ENCODE results near the gene FGD2. TPM values are rescaled to one million over a fixed set of nuclear protein-coding genes. Genes with fewer than 3 reads are reported as not detected.
"Not testable (repeated sequence)": the region's sequence is repeated elsewhere in the genome, so short reads cannot be mapped to it uniquely, and the experiment has no call there.

Gene FGD2
- total RNA-seq, 2 experiments from 2014 or later: 1.5 to 2.1 TPM

DNA sequence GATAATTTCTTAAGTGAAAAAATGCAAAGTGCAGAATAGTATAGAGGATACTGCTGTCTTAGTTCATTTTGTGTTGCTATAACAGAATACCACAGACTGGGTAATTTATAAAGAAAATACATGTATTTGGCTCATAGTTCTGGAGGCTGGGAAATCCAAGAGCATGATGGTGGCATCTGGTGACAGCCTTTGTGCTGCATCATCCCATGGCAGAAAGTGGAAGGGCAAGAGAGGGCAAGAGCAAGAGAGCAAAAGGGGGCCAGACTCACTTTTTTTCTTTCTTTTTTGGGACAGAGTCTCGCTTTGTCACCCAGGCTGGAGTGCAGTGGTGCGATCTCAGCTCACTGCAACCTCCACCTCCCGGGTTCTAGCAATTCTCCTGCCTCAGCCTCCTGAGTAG lies 37.6 kb downstream of the FGD2 start:
- H3K4me1 Mint-ChIP-seq: peaks cover 62% of the 10 kb centered on the region
- H3K4me3 Mint-ChIP-seq; H3K36me3 Mint-ChIP-seq (ENCODE audit: low read depth); H3K27me3 Mint-ChIP-seq; H3K9me3 Mint-ChIP-seq; DNase-seq; H3K27ac Mint-ChIP-seq; POLR2A ChIA-PET: not testable (repeated sequence)
- CTCF ChIA-PET: interaction anchor here (0.6 to 25.7 kb wide), 2 partner anchors 13 to 155 kb away, joined by 5 to 439 read pairs; no protein-coding TSS in a partner anchor

GRCh38 chr6:37047346-37047688 lies 41.9 kb downstream of the FGD2 start:
- ChIA-PET CTCF (interaction anchor here (0.6 to 25.7 kb wide), 6 partner anchors 18 to 363 kb away, joined by 3 to 439 read pairs (median 38); partner anchors contain the start of gene PIM1), POLR2A (interaction anchor here (0.7 kb wide), 1 partner anchor 126 kb away, joined by 5 read pairs; no protein-coding TSS in a partner anchor)
- Mint-ChIP-seq H3K4me3 (no peak overlapping the region), H3K27ac (peak overlapping the region; percentile 92), H3K9me3 (no peaks in the 10 kb centered on the region), H3K4me1 (peaks cover 74% of the 10 kb centered on the region), H3K27me3 (no peaks in the 10 kb centered on the region), H3K36me3 (ENCODE audit: low read depth) (peaks cover 9% of the 10 kb centered on the region)
- no peak for DNase-seq

DNA sequence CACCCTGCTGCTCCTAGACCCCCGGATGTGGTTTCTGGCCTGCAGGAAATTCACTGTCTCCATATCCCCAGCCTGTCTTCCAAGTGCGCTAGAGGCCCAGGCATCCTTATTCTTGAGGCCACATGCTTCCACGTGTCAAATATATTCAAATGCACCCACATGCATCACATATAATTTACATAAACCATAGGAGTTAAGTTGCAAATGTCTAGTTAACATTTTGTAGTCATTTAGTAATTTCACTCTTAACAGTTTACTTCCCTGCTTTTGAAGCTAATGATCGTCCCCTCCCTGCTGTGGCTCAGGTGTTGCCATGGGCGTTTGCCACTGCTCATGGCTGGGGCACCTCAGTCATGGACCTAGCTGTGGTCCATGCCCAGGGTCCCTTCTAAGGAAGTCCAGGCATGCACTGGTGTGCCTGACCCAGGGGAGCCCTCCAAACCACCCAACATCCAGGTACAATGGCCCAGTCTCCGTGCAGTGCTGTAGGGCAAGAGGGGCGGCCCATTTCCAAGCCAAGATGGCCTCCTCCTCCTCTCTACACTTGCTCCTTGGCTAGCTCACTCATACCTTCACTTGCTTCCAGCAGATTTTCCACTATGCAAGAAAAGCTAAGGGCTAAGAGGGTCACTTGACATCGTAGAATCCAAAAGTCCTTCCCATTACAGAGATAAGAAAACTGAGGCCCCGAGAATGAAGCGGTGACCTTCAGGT lies 42.4 kb downstream of the FGD2 start:
- Mint-ChIP-seq H3K27ac (peak overlapping the region; percentile 92), H3K4me1 (peaks cover 78% of the 10 kb centered on the region), H3K27me3 (no peaks in the 10 kb centered on the region), H3K9me3 (no peaks in the 10 kb centered on the region), H3K36me3 (ENCODE audit: low read depth) (peaks cover 9% of the 10 kb centered on the region), H3K4me3 (peak overlapping the region; percentile 35)
- POLR2A ChIA-PET: interaction anchor here (1.6 kb wide), 1 partner anchor 124 kb away, joined by 8 read pairs; no protein-coding TSS in a partner anchor
- DNase-seq: no peak
- CTCF ChIA-PET: interaction anchor here (0.8 to 25.7 kb wide), 7 partner anchors 18 to 362 kb away, joined by 3 to 439 read pairs (median 5); partner anchors contain the start of gene PIM1

DNA sequence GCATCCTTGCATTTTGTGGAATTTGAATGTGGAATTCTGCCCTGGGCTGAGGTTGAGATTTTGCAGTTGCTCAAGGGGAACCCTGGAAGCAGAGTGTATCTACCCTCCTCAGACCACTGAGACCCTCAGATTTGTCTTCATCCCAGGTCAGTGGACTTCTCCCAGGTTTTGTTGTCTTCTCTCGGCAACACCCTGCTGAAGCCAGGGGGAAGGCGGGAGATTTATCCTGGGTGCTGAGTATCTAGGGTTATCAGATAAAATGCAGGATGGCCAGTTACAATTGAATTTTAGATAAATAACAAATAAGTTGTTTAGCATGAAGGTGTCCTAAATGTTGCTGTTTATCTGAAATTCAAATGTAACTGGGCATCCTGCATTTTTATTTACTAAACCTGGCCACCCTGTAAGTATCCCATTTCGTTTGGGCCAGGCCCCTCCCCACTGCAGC lies 43.0 kb downstream of the FGD2 start:
- H3K4me1 Mint-ChIP-seq: peaks cover 78% of the 10 kb centered on the region
- H3K36me3 Mint-ChIP-seq (ENCODE audit: low read depth): peaks cover 7% of the 10 kb centered on the region
- H3K9me3 Mint-ChIP-seq: no peaks in the 10 kb centered on the region

DNA sequence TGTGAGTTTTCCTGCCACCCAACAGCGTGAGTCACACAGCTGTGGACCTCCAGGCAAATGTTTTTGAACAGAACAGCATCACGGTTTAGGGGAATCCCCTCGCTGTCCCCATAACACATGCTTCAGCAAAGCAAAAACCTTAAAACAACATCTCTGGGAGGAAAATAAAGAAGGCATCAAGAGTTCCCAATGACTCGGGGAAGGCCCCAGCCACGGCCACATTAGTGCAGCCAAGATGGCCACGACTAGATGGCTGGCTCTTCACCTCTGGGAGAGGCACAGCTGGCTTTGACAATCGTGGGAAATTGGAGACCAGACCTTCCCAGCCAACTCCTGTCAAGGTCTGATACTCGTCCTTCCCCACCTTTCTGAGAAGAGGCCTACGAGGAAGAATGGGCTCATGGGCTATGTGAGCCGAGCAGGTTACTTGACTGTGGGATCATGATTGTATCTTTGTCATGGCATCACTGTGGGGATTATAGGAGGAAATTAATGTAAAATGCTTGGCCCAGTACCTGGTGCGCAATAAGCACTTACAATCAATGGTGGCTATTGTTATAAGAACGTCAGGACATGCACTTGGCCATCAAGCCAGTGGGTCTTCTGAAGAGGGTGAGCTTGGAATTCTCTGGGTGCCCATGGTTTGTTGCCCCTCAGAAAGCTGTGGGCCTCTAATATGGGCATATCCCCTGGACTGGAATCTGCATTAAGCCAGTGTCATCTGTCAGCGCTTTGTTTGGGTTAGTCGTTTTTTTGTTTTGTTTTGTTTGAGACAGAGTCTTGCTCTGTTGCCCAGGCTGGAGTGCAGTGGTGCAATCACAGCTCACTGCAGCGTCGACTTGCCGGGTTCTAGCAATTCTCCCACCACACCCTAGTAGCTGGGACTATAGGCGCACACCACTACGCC lies 43.6 kb downstream of the FGD2 start:
- CTCF ChIA-PET: interaction anchor here (0.6 to 25.7 kb wide), 9 partner anchors 19 to 193 kb away, joined by 3 to 439 read pairs (median 5); partner anchors contain the start of gene PIM1
- H3K27ac Mint-ChIP-seq: peak overlapping the region; percentile 92
- peaks cover 7% of the 10 kb centered on the region for H3K36me3 Mint-ChIP-seq (ENCODE audit: low read depth)
- DNase-seq: peak; percentile 80
- peak overlapping the region; percentile 76 for H3K4me3 Mint-ChIP-seq
- no peaks in the 10 kb centered on the region for H3K9me3 Mint-ChIP-seq
- H3K4me1 Mint-ChIP-seq: peaks cover 76% of the 10 kb centered on the region
- H3K27me3 Mint-ChIP-seq: no peaks in the 10 kb centered on the region
- POLR2A ChIA-PET: interaction anchor here (0.6 to 1.6 kb wide), 4 partner anchors 121 to 161 kb away, joined by 5 to 10 read pairs (median 8); partner anchors contain the start of gene PIM1

More for the DNA sequence above, 43.0 kb downstream of the FGD2 start:
- H3K4me3 Mint-ChIP-seq: peak overlapping the region; percentile 76
- H3K27me3 Mint-ChIP-seq: no peaks in the 10 kb centered on the region
- no peak for DNase-seq
- H3K27ac Mint-ChIP-seq: peak overlapping the region; percentile 92
- ChIA-PET CTCF (interaction anchor here (0.6 to 25.7 kb wide), 8 partner anchors 19 to 194 kb away, joined by 3 to 439 read pairs (median 6); partner anchors contain the start of gene PIM1), POLR2A (interaction anchor here (1.6 kb wide), 1 partner anchor 123 kb away, joined by 8 read pairs; no protein-coding TSS in a partner anchor)

DNA sequence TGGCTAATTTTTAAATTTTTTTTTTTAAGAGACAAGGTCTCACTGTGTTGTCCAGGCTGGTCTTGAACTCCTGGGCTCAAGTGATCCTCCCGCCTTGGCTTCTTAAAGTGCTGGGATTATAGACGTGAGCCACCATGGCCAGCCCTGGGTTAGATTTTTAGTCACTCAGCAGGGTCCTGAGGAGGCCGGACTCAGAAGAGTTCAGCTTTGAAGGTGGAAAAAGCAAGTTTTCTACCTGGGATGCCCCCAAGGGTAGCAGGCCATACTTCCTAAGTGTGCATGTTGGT lies 44.2 kb downstream of the FGD2 start:
- POLR2A ChIA-PET: interaction anchor here (0.6 to 1.6 kb wide), 4 partner anchors 121 to 160 kb away, joined by 5 to 10 read pairs (median 8); partner anchors contain the start of gene PIM1
- H3K4me3 Mint-ChIP-seq: peak overlapping the region; percentile 76
- peaks cover 82% of the 10 kb centered on the region for H3K4me1 Mint-ChIP-seq
- H3K27ac Mint-ChIP-seq: peak overlapping the region; percentile 92
- H3K27me3 Mint-ChIP-seq: no peaks in the 10 kb centered on the region
- CTCF ChIA-PET: interaction anchor here (0.7 to 25.7 kb wide), 5 partner anchors 20 to 160 kb away, joined by 3 to 439 read pairs (median 73); partner anchors contain the start of gene PIM1
- no peak for DNase-seq
- no peaks in the 10 kb centered on the region for H3K9me3 Mint-ChIP-seq
- H3K36me3 Mint-ChIP-seq (ENCODE audit: low read depth): peaks cover 7% of the 10 kb centered on the region

DNA sequence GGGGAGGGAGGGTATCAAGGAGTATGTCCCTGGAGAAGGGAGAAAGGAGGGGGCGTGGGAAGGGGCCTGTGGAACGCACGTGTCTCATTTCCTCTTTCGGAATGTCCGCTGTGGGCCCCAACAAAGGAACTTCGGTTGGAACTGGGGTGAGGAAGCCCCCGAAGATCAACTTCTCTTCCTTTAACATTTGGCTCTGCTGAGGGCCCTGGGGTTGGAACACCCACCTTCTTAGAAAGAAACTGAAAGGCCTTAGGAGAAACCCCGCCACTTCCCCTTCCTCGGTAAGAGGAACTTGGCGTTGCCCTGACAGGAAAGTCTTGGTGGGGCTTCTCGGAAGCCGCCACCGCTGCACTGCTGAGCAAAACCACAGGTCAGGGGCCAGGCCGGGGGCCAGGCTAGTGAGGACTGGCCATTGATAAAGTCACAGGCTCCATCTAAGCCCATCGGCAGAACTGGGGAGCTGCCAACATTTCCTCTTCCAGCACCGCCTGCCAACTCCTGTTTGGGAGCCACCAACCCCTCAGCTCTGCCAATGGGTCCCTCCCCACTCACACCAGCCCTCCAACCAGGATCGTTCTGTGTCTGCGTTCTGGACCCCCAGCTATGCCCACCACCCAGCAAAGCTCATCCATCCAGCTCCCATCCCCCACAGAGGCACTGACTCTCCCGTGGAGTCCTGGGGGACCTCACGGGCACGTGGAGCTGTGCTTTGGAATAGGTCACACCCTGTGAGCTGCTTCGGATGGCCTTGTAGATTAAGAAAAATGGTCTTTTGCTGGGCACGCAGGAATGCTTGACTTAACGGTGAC lies 44.8 kb downstream of the FGD2 start:
- H3K27me3 Mint-ChIP-seq: no peaks in the 10 kb centered on the region

GRCh38 chr6:37050854-37051137 lies 45.3 kb downstream of the FGD2 start:
- H3K4me3 Mint-ChIP-seq: peak overlapping the region; percentile 76
- no peaks in the 10 kb centered on the region for H3K9me3 Mint-ChIP-seq
- H3K27ac Mint-ChIP-seq: peak overlapping the region; percentile 92
- peaks cover 81% of the 10 kb centered on the region for H3K4me1 Mint-ChIP-seq
- CTCF ChIA-PET: interaction anchor here (0.7 to 25.7 kb wide), 25 partner anchors 13 to 348 kb away, joined by 3 to 439 read pairs (median 4); partner anchors contain the start of genes C6orf89 and PIM1
- DNase-seq: no peak
- peaks cover 7% of the 10 kb centered on the region for H3K36me3 Mint-ChIP-seq (ENCODE audit: low read depth)
- POLR2A ChIA-PET: interaction anchor here (0.5 to 1.6 kb wide), 8 partner anchors 21 to 222 kb away, joined by 3 to 8 read pairs (median 4); partner anchors contain the start of gene PIM1
- H3K27me3 Mint-ChIP-seq: no peaks in the 10 kb centered on the region

More for the DNA sequence above, 44.8 kb downstream of the FGD2 start:
- CTCF ChIA-PET: interaction anchor here (0.8 to 25.7 kb wide), 20 partner anchors 21 to 189 kb away, joined by 3 to 439 read pairs (median 6); partner anchors contain the start of genes C6orf89 and PIM1
- H3K27ac Mint-ChIP-seq: peak overlapping the region; percentile 92
- POLR2A ChIA-PET: interaction anchor here (0.5 to 1.6 kb wide), 7 partner anchors 28 to 222 kb away, joined by 3 to 8 read pairs (median 4); partner anchors contain the start of gene PIM1
- peaks cover 86% of the 10 kb centered on the region for H3K4me1 Mint-ChIP-seq
- peak; percentile 81 for DNase-seq
- no peaks in the 10 kb centered on the region for H3K9me3 Mint-ChIP-seq
- H3K4me3 Mint-ChIP-seq: peak overlapping the region; percentile 76
- peaks cover 7% of the 10 kb centered on the region for H3K36me3 Mint-ChIP-seq (ENCODE audit: low read depth)

- peaks cover 7% of the 10 kb centered on the region for H3K36me3 Mint-ChIP-seq (ENCODE audit: low read depth)
- no peaks in the 10 kb centered on the region for H3K9me3 Mint-ChIP-seq
- ChIA-PET CTCF (interaction anchor here (0.6 to 25.7 kb wide), 36 partner anchors 10 to 829 kb away, joined by 3 to 439 read pairs (median 4); partner anchors contain the start of genes C6orf89 and PIM1), POLR2A (interaction anchor here (0.6 to 1.6 kb wide), 8 partner anchors 22 to 125 kb away, joined by 3 to 8 read pairs (median 4); partner anchors contain the start of gene PIM1)
- H3K27me3 Mint-ChIP-seq: no peaks in the 10 kb centered on the region
- H3K4me3 Mint-ChIP-seq: peak overlapping the region; percentile 76
- H3K4me1 Mint-ChIP-seq: peaks cover 75% of the 10 kb centered on the region
- H3K27ac Mint-ChIP-seq: peak overlapping the region; percentile 92
- DNase-seq: peak; percentile 91
Measured at GRCh38 chr6:37051138-37052026, 45.9 kb downstream of the FGD2 start.

DNA sequence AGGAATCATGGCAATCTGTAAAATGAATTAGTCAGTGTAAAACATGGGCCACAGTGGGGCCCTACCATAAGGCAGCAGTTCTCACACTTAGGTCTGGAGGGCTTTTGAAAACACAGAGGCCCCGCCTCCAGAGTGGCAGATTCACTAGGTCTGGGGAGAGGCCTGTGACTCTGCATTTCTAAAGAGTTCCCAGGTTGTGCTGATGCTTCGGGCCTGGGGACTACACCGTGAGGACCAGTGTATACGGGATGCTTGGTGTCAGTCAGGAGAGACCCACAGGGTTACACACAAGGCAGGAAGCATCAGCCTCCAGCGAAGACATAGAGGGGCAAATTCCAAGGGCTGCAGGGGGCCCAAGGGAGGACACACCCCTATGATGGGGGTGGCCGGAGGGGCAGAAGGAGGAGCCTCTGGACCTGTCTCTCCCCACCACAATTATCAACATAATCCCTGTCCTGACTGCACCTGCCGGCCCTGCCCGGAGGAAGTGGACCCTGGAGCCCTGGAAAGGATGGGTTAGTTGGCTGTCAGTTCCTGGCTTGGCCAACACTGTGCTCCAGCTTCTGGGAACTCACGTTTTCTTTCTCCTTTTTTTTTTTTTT lies 46.7 kb downstream of the FGD2 start:
- H3K4me1 Mint-ChIP-seq: peaks cover 67% of the 10 kb centered on the region
- peak overlapping the region; percentile 76 for H3K4me3 Mint-ChIP-seq
- DNase-seq: no peak
- H3K27me3 Mint-ChIP-seq: no peaks in the 10 kb centered on the region
- no peaks in the 10 kb centered on the region for H3K9me3 Mint-ChIP-seq
- peak overlapping the region; percentile 92 for H3K27ac Mint-ChIP-seq
- ChIA-PET POLR2A (interaction anchor here (1.0 to 1.6 kb wide), 3 partner anchors 23 to 121 kb away, joined by 3 to 5 read pairs (median 4); no protein-coding TSS in a partner anchor), CTCF (interaction anchor here (0.6 to 25.7 kb wide), 26 partner anchors 9 to 830 kb away, joined by 3 to 439 read pairs (median 4); partner anchors contain the start of gene PIM1)
- peaks cover 4% of the 10 kb centered on the region for H3K36me3 Mint-ChIP-seq (ENCODE audit: low read depth)

Measured in activated CD4-positive, alpha-beta T cell treated with anti-CD3 and anti-CD28 coated beads, Interleukin-2, amount 10 ng/mL, durations not matched to agents 7 days and 5 days (primary cell).